Gastroesophageal sphincter (tissue), 4 donors: ENCODE measurements around the gene SKP1. TPM values are rescaled to one million over a fixed set of nuclear protein-coding genes. Genes with fewer than 3 reads are reported as not detected.
A peak's percentile ranks its signal among the peaks of the same experiment; 100 is the strongest.

ENCODE experiments used
- ATAC-seq: fragments of 150-250 bp; one replicate; pipeline ENCODE4 v1.9.1; 2016; ENCODE audit warnings: mild to moderate bottlenecking, moderate library complexity
- H3K27ac ChIP-seq, 4 donors: fragments of 200-600 bp; sonication (generic) in 3 of 4; 1 replicate in 3 of 4; 2 replicates in 1 of 4; pipeline ENCODE4 v1.5.1; 2016 to 2019
- H3K27me3 ChIP-seq: fragments of 200-600 bp; sonication (generic); one replicate; pipeline ENCODE4 v1.5.1; 2019
- H3K36me3 ChIP-seq, 2 donors: fragments of 200-600 bp; sonication (generic); one replicate each; pipeline ENCODE4 v1.5.1; 2019; ENCODE audit warnings: control low read depth in 1 of 2
- H3K4me1 ChIP-seq, 3 donors: fragments of 200-600 bp; sonication (generic); 1 replicate in 2 of 3; 2 replicates in 1 of 3; pipeline ENCODE4 v1.5.1; 2016 to 2019; ENCODE audit warnings: control low read depth in 2 of 3
- H3K4me3 ChIP-seq, 2 donors: fragments of 200-600 bp; sonication (generic); one replicate each; pipeline ENCODE4 v1.5.1; 2019; ENCODE audit warnings: mild to moderate bottlenecking in 1 of 2, moderate library complexity in 1 of 2
- H3K9me3 ChIP-seq, 3 donors: fragments of 200-600 bp; sonication (generic); one replicate each; pipeline ENCODE4 v1.5.1; 2017 to 2019; ENCODE audit warnings: control low read depth in 2 of 3
- CTCF ChIP-seq, 4 experiments: fragments of 200-600 bp in 2 of 4; fragments of 450-650 bp in 2 of 4; sonication (generic) in 1 of 4; IDR thresholded peaks; one replicate each; pipeline ENCODE4 v1.5.1; 2017 to 2019; ENCODE audit warnings: antibody characterized with exemption in 4 of 4, mild to moderate bottlenecking in 2 of 4, moderate library complexity in 2 of 4
- EP300 ChIP-seq: sonication (generic); formaldehyde crosslinking; IDR thresholded peaks from one replicate; pipeline ENCODE4 v1.6.1; 2017; ENCODE audit warnings: antibody characterized with exemption, mild to moderate bottlenecking
- POLR2A ChIP-seq, 2 donors: fragments of 450-650 bp; IDR thresholded peaks; one replicate each; pipeline ENCODE4 v1.6.1; 2017; ENCODE audit warnings: antibody characterized with exemption in 2 of 2, mild to moderate bottlenecking in 2 of 2, moderate library complexity in 1 of 2
- POLR2AphosphoS5 ChIP-seq: sonication (generic); formaldehyde crosslinking; IDR thresholded peaks from one replicate; pipeline ENCODE4 v1.6.1; 2017; ENCODE audit warnings: antibody characterized with exemption
- WGBS, 2 donors: methylation state at CpG; one replicate each; pipeline ENCODE4 v1.1.5; 2018; ENCODE audit warnings: low coverage in 1 of 2; 5-methylcytosine and 5-hydroxymethylcytosine counted together
- total RNA-seq, 4 donors: library from RNA; depleted of rRNA; stranded (reverse); fragments of >200 nt; gene quantifications; one replicate each; pipeline ENCODE4 v1.1.0, GENCODE V29; 2016

The SKP1 gene
- total RNA-seq, 4 donors from 2014 or later, result 313 to 463 (median 399) TPM

- H3K9me3 ChIP-seq, result no peaks in the 10 kb centered on the region
- H3K27me3 ChIP-seq, result no peaks in the 10 kb centered on the region
- 100% methylated on average over 1 of the region's 8 CpGs; no CpG with 5 or more reads in 1 of the 2 donors for WGBS, 2 donors
- TF ChIP-seq POLR2AphosphoS5, result no peak
- TF ChIP-seq CTCF (IDR thresholded peaks at IDR 0.05), result no peak
- no peak for TF ChIP-seq EP300
- H3K4me1 ChIP-seq, result peaks cover 0 to 39% (median 17%) of the 10 kb centered on the region in 3 donors
- peaks cover 0 to 14% of the 10 kb centered on the region in 2 donors for H3K36me3 ChIP-seq
- H3K4me3 ChIP-seq, result no peak overlapping the region
- peak overlapping the region in 3 of 4 donors; percentile 55 to 69 (median 62) for H3K27ac ChIP-seq
- ATAC-seq, result no peak
Observed at GRCh38 chr5:134124289-134125038, 52.3 kb downstream of the SKP1 start.

- no peak overlapping the region for H3K27ac ChIP-seq
- peaks cover 0 to 36% (median 17%) of the 10 kb centered on the region in 3 donors for H3K4me1 ChIP-seq
- no peaks in the 10 kb centered on the region for H3K27me3 ChIP-seq
- H3K4me3 ChIP-seq, result no peak overlapping the region
- WGBS, 2 donors, result 92 to 93% methylated on average over 4 of the region's 6 CpGs
- H3K9me3 ChIP-seq, result no peaks in the 10 kb centered on the region
- no peak for ATAC-seq
- no peak for TF ChIP-seq POLR2AphosphoS5
- TF ChIP-seq CTCF (IDR thresholded peaks at IDR 0.05), result no peak
- no peak for TF ChIP-seq EP300
- no peak for TF ChIP-seq POLR2A (IDR thresholded peaks at IDR 0.05)
- H3K36me3 ChIP-seq, result peaks cover 0 to 5% of the 10 kb centered on the region in 2 donors
Observed at GRCh38 chr5:134123360-134123759, 53.4 kb downstream of the SKP1 start.

GRCh38 chr5:134122530-134122929 lies 54.2 kb downstream of the SKP1 start:
- Histone ChIP-seq H3K4me1 (peaks cover 0 to 28% (median 17%) of the 10 kb centered on the region in 3 donors), H3K27me3 (no peaks in the 10 kb centered on the region), H3K27ac (no peak overlapping the region), H3K9me3 (no peaks in the 10 kb centered on the region), H3K36me3 (peaks cover 0 to 5% of the 10 kb centered on the region in 2 donors), H3K4me3 (no peak overlapping the region)
- 83 to 100% methylated on average over 1 of the region's 3 CpGs for WGBS, 2 donors
- no peak for ATAC-seq
- no peak for TF ChIP-seq POLR2A (IDR thresholded peaks at IDR 0.05)
- TF ChIP-seq CTCF (IDR thresholded peaks at IDR 0.05), result no peak
- no peak for TF ChIP-seq EP300
- no peak for TF ChIP-seq POLR2AphosphoS5

- H3K36me3 ChIP-seq, result no peaks in the 10 kb centered on the region
- no peaks in the 10 kb centered on the region for H3K27me3 ChIP-seq
- H3K4me1 ChIP-seq, result peaks cover 0 to 17% (median 10%) of the 10 kb centered on the region in 3 donors
- ATAC-seq, result no peak
- TF ChIP-seq EP300, result no peak
- no peak for TF ChIP-seq POLR2AphosphoS5
- no peak for TF ChIP-seq CTCF (IDR thresholded peaks at IDR 0.05)
- TF ChIP-seq POLR2A (IDR thresholded peaks at IDR 0.05), result no peak
- WGBS, 2 donors, result 92 to 100% methylated on average over 4 to 7 of the region's 17 CpGs
- H3K27ac ChIP-seq, result no peak overlapping the region
- H3K9me3 ChIP-seq, result no peaks in the 10 kb centered on the region
- H3K4me3 ChIP-seq, result no peak overlapping the region
Observed at GRCh38 chr5:134120386-134121138, 56.2 kb downstream of the SKP1 start.
